HG02588 (cell line): ENCODE data around the gene TGFBR2.

Experiments
- ATAC-seq: cut with Tn5 transposase; IDR thresholded peaks from one replicate; pipeline ENCODE4 v1.9.1; 2021; ENCODE audit warnings: mild to moderate bottlenecking, moderate library complexity; ENCODE audit not compliant: unreplicated experiment

Gene TGFBR2

GRCh38 chr3:30688776-30689641 is 82.6 kb downstream of the TGFBR2 start:
- no peak for ATAC-seq

GRCh38 chr3:30690199-30690598 is 83.8 kb downstream of the TGFBR2 start:
- ATAC-seq: no peak

DNA sequence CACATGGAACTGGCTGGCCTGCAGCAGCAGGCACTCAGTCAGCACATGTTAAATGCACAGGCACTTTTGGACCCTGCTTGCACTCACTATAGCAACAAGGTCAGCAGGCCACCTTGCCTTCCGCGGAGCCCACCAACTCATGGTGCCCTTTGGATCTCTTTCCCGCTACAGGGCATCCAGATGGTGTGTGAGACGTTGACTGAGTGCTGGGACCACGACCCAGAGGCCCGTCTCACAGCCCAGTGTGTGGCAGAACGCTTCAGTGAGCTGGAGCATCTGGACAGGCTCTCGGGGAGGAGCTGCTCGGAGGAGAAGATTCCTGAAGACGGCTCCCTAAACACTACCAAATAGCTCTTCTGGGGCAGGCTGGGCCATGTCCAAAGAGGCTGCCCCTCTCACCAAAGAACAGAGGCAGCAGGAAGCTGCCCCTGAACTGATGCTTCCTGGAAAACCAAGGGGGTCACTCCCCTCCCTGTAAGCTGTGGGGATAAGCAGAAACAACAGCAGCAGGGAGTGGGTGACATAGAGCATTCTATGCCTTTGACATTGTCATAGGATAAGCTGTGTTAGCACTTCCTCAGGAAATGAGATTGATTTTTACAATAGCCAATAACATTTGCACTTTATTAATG is 85.0 kb downstream of the TGFBR2 start:
- ATAC-seq: no peak

GRCh38 chr3:30691944-30692343 is 85.5 kb downstream of the TGFBR2 start:
- ATAC-seq: no peak

DNA sequence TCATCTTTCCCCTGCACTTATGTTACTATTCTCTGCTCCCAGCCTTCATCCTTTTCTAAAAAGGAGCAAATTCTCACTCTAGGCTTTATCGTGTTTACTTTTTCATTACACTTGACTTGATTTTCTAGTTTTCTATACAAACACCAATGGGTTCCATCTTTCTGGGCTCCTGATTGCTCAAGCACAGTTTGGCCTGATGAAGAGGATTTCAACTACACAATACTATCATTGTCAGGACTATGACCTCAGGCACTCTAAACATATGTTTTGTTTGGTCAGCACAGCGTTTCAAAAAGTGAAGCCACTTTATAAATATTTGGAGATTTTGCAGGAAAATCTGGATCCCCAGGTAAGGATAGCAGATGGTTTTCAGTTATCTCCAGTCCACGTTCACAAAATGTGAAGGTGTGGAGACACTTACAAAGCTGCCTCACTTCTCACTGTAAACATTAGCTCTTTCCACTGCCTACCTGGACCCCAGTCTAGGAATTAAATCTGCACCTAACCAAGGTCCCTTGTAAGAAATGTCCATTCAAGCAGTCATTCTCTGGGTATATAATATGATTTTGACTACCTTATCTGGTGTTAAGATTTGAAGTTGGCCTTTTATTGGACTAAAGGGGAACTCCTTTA is 86.2 kb downstream of the TGFBR2 start:
- ATAC-seq: no peak

GRCh38 chr3:30693470-30694120 is 87.2 kb downstream of the TGFBR2 start:
- peak; percentile 85 for ATAC-seq

- ATAC-seq: no peak
These were observed 87.7 kb downstream of the TGFBR2 start for GRCh38 chr3:30694148-30694547.

DNA sequence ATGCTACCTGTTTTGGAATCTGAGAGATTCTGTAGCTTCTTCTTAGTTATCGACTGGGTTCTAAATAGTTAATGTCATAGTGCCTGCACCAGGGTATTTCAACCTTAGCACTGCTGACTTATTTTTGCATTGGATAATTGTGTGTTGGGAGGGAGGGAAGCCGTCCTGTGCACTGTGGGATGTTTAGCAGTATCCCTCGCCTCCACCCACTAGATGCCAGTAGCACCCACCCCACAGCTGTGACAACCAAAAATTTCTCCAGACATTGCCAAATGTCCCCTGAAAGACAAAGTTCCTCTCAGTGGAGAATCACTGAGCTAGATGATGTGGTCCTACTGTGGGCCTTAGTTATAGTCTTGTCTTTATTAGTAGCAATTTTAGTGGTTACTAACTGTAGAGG is 88.3 kb downstream of the TGFBR2 start:
- ATAC-seq: no peak

DNA sequence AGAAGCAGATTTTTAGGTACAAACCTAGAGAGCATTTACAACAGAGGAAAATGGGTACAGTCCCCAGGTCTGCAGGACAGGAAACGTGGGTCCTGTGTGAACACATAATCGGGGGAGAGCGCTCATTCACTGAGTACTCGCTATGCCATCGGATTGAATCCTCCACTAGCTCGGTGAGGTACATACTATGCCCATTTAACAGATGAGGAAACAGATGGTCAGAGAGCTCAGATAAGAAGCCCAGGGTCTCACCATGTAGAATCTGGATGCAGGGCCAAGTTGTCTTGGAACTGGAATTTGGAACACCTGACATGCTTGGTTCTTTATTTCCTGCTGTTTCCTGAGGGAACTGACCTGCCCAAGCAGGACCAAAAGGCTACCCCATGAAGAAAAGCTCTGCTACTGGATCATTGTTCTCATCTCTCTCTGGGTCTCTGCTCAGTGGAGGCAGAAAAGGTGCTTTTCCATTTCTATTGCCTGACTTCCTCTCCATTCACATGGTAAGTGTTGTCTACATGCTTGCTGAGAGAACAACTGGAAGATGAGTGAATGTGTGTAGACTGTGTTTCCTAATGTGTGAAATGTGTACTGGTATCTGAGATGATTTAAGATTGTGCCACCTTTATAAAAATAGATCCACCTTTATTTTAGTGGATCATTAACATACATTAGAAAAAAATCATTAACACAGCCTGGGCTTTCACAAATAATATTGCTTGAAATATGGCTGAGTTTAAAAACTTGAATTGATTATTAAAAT is 89.1 kb downstream of the TGFBR2 start:
- no peak for ATAC-seq

DNA sequence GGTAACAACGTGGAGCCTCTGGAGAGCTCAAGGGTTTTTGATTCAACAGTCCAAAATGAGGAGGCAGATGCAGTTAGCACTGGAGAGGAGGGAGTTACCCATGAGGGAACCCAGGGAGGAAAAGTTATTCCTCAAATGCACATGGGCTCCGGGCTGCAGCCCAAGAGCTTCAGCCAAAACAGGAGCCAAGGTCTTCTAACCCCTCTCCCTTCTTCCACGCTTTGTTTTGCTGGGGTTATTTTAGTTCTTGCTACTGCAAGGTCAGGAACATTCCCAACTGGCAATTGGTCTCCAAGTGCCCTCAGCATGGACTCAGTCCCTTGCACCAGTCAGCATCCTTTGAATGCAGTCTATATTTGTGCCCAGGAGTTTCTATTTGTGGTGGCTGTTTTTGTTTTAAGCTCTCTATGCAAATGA is 90.0 kb downstream of the TGFBR2 start:
- ATAC-seq: no peak

DNA sequence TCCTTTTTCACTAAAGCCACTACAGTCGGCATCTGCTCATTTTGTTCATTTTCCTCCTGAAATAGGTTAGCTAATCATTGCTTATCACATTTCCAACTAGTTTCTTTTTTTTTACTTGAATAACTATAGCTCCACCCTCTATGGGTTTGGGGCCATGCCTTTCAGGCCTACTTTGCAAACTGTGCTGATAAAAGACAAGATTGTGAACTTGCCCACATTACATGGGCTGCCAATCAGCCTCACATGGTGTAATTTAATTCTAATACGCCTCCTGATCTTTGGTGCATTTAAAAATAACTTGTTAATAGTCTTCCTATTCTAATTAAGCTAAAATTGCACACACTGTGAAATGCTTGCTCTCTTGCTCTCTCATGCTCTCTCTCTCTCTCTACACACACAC is 90.5 kb downstream of the TGFBR2 start:
- no peak for ATAC-seq

DNA sequence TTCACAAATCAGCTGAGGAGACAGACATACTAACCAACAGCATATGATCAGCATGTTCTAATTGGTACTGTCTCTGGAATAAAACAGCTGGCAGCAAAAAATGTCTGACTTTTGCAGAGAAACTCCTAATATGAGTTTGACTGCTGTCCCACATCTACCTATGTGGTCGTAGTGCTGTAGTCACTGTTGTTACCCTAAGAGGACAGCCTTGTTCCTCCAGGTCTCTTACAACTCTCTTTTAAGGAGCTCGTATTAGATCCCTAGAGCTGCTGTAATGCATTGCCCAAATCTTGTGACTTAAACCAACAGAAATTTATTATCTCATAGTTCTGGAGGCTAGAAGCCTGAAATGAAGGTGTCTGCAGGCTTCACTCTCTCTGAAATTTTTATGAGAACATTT is 92.1 kb downstream of the TGFBR2 start:
- ATAC-seq: no peak

GRCh38 chr3:30699927-30700326 is 93.5 kb downstream of the TGFBR2 start:
- ATAC-seq: no peak

DNA sequence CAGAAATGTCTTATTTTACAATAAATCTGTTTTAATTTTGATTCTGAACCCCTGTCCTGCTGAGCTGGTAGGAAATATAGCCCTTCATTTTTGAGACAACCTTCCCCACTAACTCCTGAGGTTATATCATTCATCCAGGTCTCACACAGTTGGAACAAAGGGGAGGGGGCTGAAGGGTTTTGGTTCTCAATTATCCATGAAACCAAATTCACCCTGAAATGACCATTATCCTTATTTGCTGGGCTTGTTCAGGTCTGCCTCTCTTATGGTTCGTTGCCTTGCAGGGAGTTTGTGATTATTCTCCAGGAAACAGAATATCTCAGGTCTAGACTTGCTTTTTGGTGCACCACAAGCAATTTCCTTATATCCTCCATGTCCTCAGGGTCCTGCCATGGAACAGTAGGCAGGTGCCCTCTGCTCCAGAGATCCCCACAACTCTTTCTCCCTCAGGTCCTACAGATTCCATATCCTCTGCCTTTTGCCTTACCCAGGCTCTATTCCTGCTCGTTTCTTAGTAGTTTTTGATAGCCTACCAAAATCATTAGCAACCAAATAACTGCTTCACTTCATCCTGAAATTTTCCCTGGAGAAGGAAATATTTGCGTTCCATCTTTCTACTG is 94.4 kb downstream of the TGFBR2 start:
- ATAC-seq: no peak

DNA sequence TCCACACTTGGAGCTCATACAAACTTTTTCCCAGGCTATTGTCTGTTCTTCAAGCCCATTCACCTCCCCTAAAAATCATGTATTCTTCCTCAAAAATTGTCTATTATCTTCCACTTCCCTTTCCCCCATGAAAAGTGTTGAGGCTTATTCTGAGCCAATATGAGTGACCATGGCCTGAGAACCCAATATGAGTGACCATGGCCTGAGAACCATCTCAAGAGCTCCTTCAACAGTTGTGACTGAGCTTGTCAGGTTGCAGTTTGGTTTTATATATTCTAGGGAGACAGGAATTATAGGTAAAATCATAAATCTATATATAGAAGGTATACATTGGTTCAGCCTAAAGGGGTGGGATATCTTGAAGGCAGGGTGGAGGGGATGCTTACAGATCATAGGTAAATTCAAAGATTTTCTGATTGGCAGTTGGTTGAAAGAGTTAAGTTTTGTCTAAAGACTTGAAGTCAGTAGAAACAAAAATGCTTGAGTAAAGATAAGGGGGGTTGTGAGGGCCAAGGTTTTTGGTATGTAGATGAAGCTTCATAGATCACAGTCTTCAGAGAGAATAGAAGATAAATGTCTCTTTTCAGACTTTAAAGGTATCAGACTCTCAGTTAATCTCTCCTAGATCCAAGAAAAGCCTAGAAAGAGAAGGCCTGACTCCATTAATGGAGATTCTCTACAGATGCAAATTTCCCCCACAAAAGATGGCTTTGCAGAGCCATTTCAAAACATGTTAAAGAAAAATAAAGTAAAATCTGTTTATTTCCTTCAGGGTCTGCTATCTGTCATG is 95.8 kb downstream of the TGFBR2 start:
- ATAC-seq: no peak

DNA sequence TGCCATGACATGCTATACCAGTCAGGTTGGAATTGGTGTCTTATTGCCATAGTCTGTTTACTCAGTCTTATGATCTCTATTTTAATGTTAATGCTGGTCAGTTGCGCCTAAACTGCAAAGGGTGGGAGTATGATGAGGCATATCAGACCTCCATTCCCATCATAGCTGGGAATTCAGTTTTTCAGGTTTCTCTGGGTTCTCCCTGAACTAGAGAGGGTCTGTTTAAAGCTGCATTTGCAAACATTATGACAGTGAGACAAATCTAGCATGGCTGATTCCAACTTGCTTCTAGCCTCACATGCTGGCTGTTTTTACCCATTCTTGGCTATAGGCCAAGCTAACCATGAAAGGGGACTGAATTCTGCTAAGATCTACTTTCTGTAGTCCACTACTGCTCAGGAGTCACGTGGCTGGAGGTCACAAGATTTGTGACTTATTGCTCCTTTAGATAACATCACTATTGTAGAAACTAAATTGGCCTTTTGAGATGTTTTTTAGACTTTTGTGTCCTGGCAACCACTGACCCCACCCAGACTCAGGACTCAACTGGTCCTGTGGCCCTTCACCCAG is 96.5 kb downstream of the TGFBR2 start:
- ATAC-seq: no peak

DNA sequence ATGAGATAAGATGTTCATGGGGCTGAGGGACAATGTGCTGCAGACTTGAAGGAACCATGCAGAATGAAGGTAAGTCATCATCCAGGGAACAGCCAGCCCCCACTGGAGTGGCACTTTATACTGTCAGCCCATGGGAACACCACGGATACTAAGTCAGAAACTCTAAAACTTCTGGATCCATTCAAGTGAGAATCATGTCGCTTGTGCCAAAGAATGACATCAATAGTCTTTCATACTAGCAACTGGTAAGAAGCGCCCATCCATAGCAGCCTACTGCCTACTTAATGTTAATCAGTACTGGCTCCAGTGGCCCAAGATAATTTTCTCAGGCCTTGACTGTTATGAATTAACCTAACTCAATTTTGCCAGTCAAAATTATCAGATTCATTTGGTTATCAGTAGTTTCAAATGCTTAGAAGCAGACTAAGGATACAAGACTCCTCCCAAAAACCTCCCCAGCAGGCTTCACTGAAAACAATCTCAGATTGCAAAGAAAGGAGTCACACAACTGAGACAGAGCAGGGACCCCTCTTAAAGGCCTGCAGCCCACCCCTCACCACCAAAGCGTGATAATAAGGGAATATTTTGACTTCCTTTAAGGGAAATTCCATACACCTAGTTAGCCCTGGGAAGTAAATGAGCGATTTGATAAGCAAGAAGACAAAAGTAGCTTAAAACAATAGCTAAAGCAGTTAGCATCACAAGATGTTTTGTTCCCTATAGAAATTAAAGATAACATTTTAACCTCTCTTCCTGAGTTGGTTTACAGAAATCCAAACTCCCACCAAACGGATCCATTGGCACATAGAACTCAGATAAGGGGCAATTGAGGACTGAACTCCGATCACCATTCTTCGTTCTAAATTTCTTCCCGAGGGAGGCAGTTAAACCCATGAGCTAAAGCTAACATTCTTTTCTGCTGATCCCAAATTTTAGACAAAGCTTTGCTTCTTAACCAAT is 98.8 kb downstream of the TGFBR2 start:
- no peak for ATAC-seq

DNA sequence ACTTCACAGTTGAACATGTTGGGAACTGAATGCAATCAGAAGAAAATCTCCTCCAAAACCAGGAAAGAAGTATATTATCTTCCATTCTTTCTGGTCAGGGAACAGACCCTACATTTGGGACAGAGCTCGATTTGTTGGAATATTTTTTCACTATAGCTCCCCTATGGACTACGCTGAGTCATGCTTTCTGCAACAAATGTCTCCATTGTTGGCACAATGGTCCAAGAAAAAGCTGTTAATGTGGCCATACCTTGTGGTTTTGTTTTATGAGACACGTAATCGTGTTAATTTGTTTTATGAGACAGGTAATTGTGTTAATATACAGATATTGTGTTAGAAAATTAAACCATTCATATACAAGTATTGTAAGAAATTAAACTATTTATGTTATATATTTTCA is 101.4 kb downstream of the TGFBR2 start:
- ATAC-seq: no peak
